GM19463 (cell line): ENCODE results near the gene H1-8.
"Not testable (repeated sequence)": the region's sequence is repeated elsewhere in the genome, so short reads cannot be mapped to it uniquely, and the experiment has no call there.

Experiments
- ATAC-seq: cut with Tn5 transposase; IDR thresholded peaks from one replicate; pipeline ENCODE4 v1.9.1; 2021; ENCODE audit warnings: mild to moderate bottlenecking, moderate library complexity; ENCODE audit not compliant: unreplicated experiment

H1-8 gene

GRCh38 chr3:129531699-129532098 lies 11.3 kb upstream of the H1-8 start:
- no peak for ATAC-seq

GRCh38 chr3:129532261-129532660 lies 10.7 kb upstream of the H1-8 start:
- no peak for ATAC-seq

GRCh38 chr3:129533406-129533805 lies 9.6 kb upstream of the H1-8 start:
- ATAC-seq, result no peak

GRCh38 chr3:129534428-129535027 lies 8.4 kb upstream of the H1-8 start:
- no peak for ATAC-seq

GRCh38 chr3:129535075-129535474 lies 7.9 kb upstream of the H1-8 start:
- ATAC-seq, result no peak

GRCh38 chr3:129536374-129536667 lies 6.7 kb upstream of the H1-8 start:
- no peak for ATAC-seq

GRCh38 chr3:129536804-129537203 lies 6.2 kb upstream of the H1-8 start:
- ATAC-seq, result no peak

GRCh38 chr3:129539206-129539605 lies 3.8 kb upstream of the H1-8 start:
- no peak for ATAC-seq

GRCh38 chr3:129540776-129541516 lies 2.0 kb upstream of the H1-8 start:
- no peak for ATAC-seq

- no peak for ATAC-seq
Measured at GRCh38 chr3:129542747-129543146, 228 bp upstream of the H1-8 start.

- no peak for ATAC-seq
Measured at GRCh38 chr3:129543999-129544398, 1.0 kb downstream of the H1-8 start.

GRCh38 chr3:129545951-129546350 lies 3.0 kb downstream of the H1-8 start:
- ATAC-seq, result not testable (repeated sequence)

GRCh38 chr3:129547241-129547640 lies 4.3 kb downstream of the H1-8 start:
- no peak for ATAC-seq

- ATAC-seq, result no peak
Measured at GRCh38 chr3:129548104-129548965, 5.4 kb downstream of the H1-8 start.

- ATAC-seq, result no peak
Measured at GRCh38 chr3:129549006-129549800, 6.2 kb downstream of the H1-8 start.

- ATAC-seq, result no peak
Measured at GRCh38 chr3:129549805-129550204, 6.8 kb downstream of the H1-8 start.

GRCh38 chr3:129552287-129553050 lies 9.5 kb downstream of the H1-8 start:
- no peak for ATAC-seq

GRCh38 chr3:129553171-129553570 lies 10.2 kb downstream of the H1-8 start:
- ATAC-seq, result no peak

- ATAC-seq, result no peak
Measured at GRCh38 chr3:129553719-129554118, 10.7 kb downstream of the H1-8 start.

- no peak for ATAC-seq
Measured at GRCh38 chr3:129554356-129555152, 11.6 kb downstream of the H1-8 start.
